GM19099 (cell line): Measurements from ENCODE around the gene KANSL1L.

Experiments
- POLR2A ChIP-seq: IDR thresholded peaks from 3 replicates; pipeline ENCODE4 v1.6.1; 2011; ENCODE audit warnings: low read depth; ENCODE audit not compliant: insufficient read length; ENCODE audit errors: extremely low read depth

KANSL1L gene

GRCh38 chr2:210171309-210172218 is at the start of gene KANSL1L:
TSS of gene KANSL1L (minus strand) at chr2:210171409. CDS start at chr2:210154582, 16,827 bp downstream.
- peak; percentile 86 for TF ChIP-seq POLR2A

- TF ChIP-seq POLR2A = no peak
Observed at GRCh38 chr2:210215120-210215519, 43.9 kb upstream of the KANSL1L start.

DNA sequence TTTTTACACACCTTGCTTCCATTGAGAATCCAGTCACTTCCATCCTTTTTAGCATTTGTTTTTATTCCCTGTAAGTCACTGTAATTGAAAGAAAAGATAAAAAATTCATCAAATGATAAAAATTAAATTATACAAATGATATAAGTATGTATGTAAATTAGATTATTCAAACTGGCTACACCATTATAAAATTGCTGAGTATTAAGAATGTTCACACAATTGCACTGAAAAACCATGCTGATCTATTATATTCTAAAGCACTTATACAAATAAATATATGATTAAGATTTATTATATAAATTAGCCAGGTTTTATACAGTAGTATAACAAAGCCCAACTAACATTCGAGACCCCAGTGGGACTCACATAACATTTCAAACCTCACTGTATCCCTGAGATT is 39.0 kb upstream of the KANSL1L start:
- TF ChIP-seq POLR2A = no peak

DNA sequence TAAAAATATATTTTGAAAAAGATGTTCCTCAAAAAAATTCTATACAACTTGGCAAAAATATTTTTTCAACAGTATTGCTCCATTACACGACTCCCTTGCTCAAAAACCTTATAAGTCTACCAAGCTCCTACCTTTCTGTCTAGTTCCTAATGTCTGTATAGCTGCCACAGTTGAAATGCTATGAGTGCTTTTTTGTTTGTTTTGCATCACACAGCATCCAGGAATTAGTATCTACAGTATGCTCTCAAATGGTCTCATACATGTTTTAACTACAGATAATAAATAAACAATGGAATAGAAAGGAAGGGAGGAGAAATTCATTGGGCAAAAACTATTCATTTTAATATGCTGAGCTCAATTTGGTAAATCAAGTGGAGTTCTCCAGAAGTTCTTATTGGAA is 36.7 kb upstream of the KANSL1L start:
- no peak for TF ChIP-seq POLR2A

DNA sequence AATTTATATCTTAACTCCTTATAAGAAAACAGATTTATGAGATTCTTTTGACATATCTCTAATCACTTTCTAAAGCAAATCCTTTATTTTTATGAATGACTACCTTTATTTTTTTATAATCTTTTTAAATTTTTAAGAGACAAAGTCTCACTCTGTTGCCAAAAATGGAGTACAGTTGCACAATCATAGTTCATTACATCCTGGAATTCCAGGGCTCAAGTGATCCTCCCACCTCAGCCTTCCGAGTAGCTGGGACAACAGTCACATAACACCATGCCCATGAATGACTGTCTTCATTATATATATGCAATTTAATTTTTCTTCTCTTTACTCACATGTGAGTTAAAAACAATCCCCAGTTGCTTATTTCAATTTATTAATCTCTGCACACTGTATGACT is 32.3 kb upstream of the KANSL1L start:
- TF ChIP-seq POLR2A = no peak

- no peak for TF ChIP-seq POLR2A
Observed at GRCh38 chr2:210203147-210203546, 31.9 kb upstream of the KANSL1L start.

- no peak for TF ChIP-seq POLR2A
Observed at GRCh38 chr2:210199854-210200253, 28.6 kb upstream of the KANSL1L start.

DNA sequence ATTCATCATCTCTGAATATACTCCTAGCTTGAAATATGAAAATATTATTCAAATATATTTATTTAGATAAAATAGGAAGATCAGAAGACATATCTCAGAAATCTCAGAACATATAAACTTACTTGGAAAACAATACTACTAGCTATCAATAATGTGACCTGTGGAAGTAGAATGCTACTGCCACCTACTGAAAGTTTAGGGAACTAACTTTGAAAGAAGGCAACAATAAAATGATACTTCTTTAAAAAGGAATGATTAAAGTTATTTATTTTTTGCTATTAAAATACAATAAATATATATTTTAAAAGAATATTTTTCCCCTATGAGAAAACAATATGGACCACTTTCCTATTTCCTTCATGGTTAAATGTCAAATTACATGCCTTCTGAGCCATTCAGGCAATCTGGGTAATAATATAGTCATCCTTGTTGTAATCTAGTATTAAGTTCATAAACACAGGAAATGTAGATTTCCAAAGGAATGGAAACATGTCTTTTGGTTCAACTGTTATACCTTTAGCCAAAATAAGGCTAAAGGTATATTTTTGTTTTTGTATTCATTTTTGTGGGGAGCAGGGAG is 28.1 kb upstream of the KANSL1L start:
- TF ChIP-seq POLR2A = no peak

GRCh38 chr2:210198326-210198725 is 27.1 kb upstream of the KANSL1L start:
- TF ChIP-seq POLR2A = no peak

- TF ChIP-seq POLR2A = no peak
Observed at GRCh38 chr2:210197720-210198119, 26.5 kb upstream of the KANSL1L start.

DNA sequence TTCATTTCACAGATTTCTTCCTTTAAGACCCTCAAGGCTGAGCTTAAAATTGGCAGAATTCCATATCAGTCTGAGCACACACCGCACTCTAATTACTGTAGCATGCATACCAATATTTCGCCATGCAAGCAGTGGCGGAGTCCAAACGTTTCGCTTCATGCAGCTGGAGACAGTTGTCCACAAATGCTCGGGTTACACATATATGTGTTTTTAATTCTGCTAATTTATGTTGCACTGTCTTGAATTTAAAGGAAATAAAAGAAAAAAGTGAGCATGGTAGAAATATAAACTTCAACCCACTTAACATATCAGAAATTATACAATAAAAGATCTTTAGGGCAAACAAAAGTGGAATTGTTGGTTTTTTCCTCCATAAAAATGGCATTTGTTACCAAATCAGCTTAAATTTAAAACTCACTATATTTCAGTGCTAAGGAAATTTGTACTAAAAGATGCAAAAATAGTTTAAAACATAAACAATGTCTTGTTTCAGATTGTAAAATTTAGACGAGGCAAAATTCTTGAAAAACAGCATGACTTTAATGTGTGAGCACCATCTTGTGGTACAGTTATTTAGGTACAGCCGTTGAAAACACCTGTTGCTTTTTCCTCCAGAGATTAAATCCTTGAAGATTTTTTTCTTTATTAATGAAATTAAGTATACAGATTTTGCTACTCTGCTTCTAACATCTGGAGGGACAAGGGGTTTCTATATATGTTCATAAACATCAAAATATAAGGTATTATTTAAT is 24.1 kb upstream of the KANSL1L start:
- TF ChIP-seq POLR2A = no peak

GRCh38 chr2:210190345-210190744 is 19.1 kb upstream of the KANSL1L start:
- no peak for TF ChIP-seq POLR2A

DNA sequence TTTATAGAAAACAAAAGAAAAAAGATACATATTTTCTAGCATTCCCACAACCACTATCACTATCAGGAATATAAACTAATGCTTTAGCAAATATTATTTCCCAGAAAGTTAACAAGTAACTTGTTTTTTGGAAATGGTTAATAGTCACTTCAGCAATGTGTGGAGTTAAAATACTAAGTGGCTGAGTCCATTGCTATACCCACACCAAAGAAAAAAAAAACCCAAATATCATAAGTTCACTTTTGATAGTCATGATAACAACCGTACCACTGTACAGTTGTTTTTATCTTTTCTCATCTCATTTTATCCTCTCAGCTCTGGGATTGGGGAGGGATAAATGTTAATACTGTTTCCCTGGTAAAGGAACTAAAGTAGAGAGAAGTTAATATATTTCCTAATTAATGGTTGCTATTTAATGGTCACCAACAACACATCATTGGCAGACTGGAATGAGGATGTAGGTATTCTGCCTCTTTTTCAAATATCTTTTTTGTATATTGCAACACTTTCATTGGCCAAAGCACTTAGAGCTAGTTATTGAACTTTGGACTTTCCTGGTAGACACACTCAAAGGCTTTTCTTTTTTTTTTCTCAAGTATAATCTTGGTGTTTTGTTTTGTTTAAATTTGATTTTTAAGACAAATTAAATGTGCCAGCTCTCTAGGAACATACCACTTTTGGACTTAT is 18.4 kb upstream of the KANSL1L start:
- TF ChIP-seq POLR2A = no peak

GRCh38 chr2:210188755-210189154 is 17.5 kb upstream of the KANSL1L start:
- no peak for TF ChIP-seq POLR2A

DNA sequence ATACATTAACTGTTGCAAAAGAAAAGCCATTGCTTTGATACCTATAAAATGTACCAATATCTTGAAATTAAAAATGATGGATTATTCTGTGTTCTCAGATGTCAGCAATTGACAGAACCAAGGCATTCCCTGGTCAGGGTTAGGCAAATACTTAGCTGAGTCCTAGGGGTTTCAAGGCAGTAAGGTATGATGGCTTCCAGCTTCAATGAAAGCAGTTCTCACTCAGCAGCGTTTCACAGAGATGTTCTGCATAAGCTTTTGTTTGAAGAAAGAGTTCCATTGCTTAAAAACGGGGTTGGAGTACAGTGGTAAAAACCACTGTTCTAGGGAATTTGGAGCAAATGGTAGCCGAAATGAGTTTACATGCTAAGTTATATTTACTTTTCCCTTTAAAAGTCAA is 17.0 kb upstream of the KANSL1L start:
- TF ChIP-seq POLR2A = no peak
